ENCODE data around the gene DNAAF5.

DNA sequence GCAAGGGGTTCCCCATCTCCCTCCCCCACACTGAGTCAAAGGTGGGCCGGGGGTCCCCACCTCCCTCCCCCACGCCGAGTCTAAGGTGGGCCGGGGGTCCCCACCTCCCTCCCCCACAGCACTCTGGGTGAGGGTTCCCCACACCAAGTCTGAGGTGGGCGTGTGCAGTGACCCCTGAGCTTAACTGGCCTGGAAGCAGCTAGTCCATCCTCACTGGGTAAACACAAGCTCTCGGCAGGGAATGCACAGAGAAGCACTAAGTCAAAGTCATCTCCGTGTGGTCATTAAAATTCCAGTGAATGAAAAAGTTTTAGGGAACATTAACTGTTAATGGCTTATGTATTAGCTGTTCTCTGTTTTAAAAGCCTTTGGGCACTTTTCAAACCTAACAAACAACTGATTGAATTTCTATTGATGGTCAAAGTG lies 44.3 kb downstream of the DNAAF5 start:
- TF ChIP-seq, protein P1, sequence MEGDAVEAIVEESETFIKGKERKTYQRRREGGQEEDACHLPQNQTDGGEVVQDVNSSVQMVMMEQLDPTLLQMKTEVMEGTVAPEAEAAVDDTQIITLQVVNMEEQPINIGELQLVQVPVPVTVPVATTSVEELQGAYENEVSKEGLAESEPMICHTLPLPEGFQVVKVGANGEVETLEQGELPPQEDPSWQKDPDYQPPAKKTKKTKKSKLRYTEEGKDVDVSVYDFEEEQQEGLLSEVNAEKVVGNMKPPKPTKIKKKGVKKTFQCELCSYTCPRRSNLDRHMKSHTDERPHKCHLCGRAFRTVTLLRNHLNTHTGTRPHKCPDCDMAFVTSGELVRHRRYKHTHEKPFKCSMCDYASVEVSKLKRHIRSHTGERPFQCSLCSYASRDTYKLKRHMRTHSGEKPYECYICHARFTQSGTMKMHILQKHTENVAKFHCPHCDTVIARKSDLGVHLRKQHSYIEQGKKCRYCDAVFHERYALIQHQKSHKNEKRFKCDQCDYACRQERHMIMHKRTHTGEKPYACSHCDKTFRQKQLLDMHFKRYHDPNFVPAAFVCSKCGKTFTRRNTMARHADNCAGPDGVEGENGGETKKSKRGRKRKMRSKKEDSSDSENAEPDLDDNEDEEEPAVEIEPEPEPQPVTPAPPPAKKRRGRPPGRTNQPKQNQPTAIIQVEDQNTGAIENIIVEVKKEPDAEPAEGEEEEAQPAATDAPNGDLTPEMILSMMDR (IDR thresholded peaks at IDR 0.05): no peak
- no peak for TF ChIP-seq POLR2A (IDR thresholded peaks at IDR 0.05)
